WI38 (cell line): ENCODE measurements around the gene FANCM.

ENCODE experiments used
- H3K4me3 ChIP-seq: 2 replicates; pipeline ENCODE4 v1.5.1; 2011; ENCODE audit warnings: low read depth, mild to moderate bottlenecking, control low read depth, low read length
- TF ChIP-seq, protein P1 (sequence below): IDR thresholded peaks from 2 replicates; pipeline ENCODE4 v1.5.1; 2012; ENCODE audit warnings: low read depth, mild to moderate bottlenecking, control low read depth, low read length

Gene FANCM

DNA sequence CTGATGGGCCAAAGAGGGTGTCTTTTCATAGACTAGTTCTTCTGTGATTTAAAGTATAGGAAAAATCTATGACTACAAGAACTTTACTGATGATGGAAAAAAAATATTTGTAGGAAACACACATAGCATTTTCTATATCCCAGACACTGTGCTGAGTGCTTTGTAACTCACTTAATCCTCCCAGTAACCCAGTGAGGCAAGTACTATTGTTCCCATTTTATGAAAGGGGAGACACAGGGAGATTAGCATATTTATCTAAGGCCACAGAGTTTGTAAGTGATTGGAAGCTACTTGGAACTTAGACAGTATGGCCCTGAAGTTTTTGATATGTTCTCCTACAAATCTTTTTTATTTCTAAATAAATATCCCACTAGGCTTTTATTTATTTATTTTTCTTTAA, 31.9 kb upstream of the FANCM start:
- H3K4me3 ChIP-seq = no peak overlapping the region
- TF ChIP-seq, protein P1, sequence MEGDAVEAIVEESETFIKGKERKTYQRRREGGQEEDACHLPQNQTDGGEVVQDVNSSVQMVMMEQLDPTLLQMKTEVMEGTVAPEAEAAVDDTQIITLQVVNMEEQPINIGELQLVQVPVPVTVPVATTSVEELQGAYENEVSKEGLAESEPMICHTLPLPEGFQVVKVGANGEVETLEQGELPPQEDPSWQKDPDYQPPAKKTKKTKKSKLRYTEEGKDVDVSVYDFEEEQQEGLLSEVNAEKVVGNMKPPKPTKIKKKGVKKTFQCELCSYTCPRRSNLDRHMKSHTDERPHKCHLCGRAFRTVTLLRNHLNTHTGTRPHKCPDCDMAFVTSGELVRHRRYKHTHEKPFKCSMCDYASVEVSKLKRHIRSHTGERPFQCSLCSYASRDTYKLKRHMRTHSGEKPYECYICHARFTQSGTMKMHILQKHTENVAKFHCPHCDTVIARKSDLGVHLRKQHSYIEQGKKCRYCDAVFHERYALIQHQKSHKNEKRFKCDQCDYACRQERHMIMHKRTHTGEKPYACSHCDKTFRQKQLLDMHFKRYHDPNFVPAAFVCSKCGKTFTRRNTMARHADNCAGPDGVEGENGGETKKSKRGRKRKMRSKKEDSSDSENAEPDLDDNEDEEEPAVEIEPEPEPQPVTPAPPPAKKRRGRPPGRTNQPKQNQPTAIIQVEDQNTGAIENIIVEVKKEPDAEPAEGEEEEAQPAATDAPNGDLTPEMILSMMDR = no peak

DNA sequence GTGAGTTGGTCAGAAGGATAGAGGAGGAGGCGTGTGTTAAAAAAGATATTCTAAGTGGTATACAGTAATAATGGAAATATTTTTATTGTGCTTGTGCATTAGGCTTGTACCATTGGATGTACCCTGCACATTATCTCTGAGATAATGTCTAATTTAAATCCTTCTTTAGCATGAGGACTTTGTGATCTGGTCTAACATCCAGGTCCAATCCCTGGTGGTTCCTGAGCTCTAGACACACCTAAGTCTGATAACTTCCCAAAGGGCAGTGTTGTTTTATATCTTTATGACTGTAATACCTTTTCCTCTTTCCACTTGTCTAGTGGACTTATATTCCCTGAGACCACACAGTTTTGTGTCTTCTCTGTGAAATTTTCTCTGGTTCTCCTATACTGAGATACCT, 31.2 kb upstream of the FANCM start:
- no peak overlapping the region for H3K4me3 ChIP-seq
- TF ChIP-seq, protein P1 = no peak

GRCh38 chr14:45112896-45113781, 22.6 kb upstream of the FANCM start:
- H3K4me3 ChIP-seq = no peak overlapping the region
- TF ChIP-seq, protein P1 = no peak

GRCh38 chr14:45114327-45114726, 21.4 kb upstream of the FANCM start:
- TF ChIP-seq, protein P1 = no peak
- H3K4me3 ChIP-seq = no peak overlapping the region

DNA sequence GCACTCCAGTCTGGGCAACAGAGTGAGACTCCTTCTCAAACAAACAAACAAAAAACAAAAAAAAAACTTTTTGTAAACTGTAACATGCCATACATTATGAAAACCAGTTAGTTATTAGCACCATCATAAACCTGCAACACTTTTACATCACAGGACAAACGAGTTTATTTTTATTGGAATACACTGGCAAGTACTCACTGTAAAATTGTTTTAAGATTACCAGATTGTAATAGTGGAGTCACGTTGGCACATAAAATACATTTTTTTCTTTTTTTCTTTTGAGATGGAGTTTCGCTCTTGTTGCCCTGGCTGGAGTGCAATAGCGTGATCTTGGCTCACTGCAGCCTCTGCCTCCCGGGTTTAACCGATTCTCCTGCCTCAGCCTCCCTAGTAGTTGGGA, 17.1 kb upstream of the FANCM start:
- TF ChIP-seq, protein P1 = no peak

DNA sequence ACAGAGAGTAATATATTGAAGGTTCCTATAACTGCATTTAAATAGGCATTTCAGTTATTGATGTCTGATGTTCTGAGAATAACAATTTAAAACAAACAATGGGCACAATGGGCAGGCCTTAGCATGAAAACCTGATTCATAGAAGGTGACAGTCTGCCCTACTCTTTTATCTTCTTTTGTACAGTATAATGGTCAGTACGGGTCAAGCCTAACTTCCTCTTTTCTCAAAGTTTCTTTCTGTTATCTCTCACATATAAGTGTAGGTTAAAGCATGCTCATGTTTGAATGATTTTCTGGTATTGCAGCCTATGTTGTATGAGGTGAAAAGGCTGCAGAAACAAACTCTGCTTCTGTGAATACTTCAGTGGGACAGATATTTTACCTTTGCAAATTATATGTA, 15.6 kb upstream of the FANCM start:
- H3K4me3 ChIP-seq = no peak overlapping the region
- TF ChIP-seq, protein P1 = no peak

More for the DNA sequence above, 17.1 kb upstream of the FANCM start:
- H3K4me3 ChIP-seq = no peak overlapping the region

DNA sequence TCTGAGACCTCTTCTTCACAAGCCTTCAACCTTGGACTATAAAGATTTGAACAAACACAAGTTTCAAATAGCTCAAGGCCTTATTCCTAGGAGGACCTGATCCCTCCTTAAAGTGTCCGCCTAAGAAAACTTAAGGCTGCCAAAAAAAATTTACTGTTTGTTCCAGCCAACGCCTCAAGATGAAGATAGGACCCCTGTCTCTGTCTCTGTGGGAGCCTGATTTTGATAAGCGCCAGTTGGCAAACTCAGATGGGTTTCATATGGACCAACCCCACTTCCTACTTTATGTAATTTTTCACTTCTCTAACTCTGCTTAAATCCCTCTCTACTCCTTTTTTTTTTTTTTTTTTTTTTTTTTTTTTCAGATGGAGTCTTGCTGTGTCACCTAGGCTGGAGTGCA, 12.5 kb upstream of the FANCM start:
- TF ChIP-seq, protein P1 = no peak

More for the DNA sequence above, 12.5 kb upstream of the FANCM start:
- no peak overlapping the region for H3K4me3 ChIP-seq
